HEK293 (cell line): ENCODE data around the gene LPO.
A peak's percentile ranks its signal among the peaks of the same experiment; 100 is the strongest.

Source experiments
- BCL6B ChIP-seq: fragments of 450-650 bp; formaldehyde crosslinking; IDR thresholded peaks from 2 replicates; pipeline ENCODE4 v1.5.1; 2017; ENCODE audit warnings: missing biosample characterization, missing genetic modification characterization
- KLF10 ChIP-seq: fragments of 450-650 bp; IDR thresholded peaks from 2 replicates; pipeline ENCODE4 v1.5.1; 2018; ENCODE audit warnings: missing biosample characterization, mild to moderate bottlenecking, missing genetic modification characterization
- MZF1 ChIP-seq: fragments of 450-650 bp; formaldehyde crosslinking; IDR thresholded peaks from 2 replicates; pipeline ENCODE4 v1.5.1; 2017; ENCODE audit warnings: missing biosample characterization, missing genetic modification characterization, borderline replicate concordance
- PRDM10 ChIP-seq: fragments of 450-650 bp; formaldehyde crosslinking; IDR thresholded peaks from 2 replicates; pipeline ENCODE4 v1.5.1; 2016; ENCODE audit warnings: missing biosample characterization, missing genetic modification characterization
- ZBTB48 ChIP-seq: fragments of 450-650 bp; formaldehyde crosslinking; IDR thresholded peaks from 2 replicates; pipeline ENCODE4 v1.5.1; 2016; ENCODE audit warnings: missing biosample characterization, missing genetic modification characterization
- ZNF324 ChIP-seq: fragments of 450-650 bp; formaldehyde crosslinking; IDR thresholded peaks from 2 replicates; pipeline ENCODE4 v1.5.1; 2016; ENCODE audit warnings: missing biosample characterization, missing genetic modification characterization
- ZNF366 ChIP-seq: fragments of 450-650 bp; formaldehyde crosslinking; conservative IDR thresholded peaks from 2 replicates; pipeline ENCODE4 v1.5.1; 2016; ENCODE audit warnings: missing biosample characterization, missing genetic modification characterization
- ZNF416 ChIP-seq: fragments of 450-650 bp; formaldehyde crosslinking; IDR thresholded peaks from 2 replicates; pipeline ENCODE4 v1.5.1; 2016; ENCODE audit warnings: missing biosample characterization, missing genetic modification characterization
- ZNF518A ChIP-seq: fragments of 450-650 bp; formaldehyde crosslinking; conservative IDR thresholded peaks from 2 replicates; pipeline ENCODE4 v1.5.1; 2016; ENCODE audit warnings: low read depth, missing biosample characterization, missing genetic modification characterization
- ZNF623 ChIP-seq: fragments of 450-650 bp; formaldehyde crosslinking; IDR thresholded peaks from 2 replicates; pipeline ENCODE4 v1.5.1; 2016; ENCODE audit warnings: missing biosample characterization, missing genetic modification characterization
- ZNF629 ChIP-seq: fragments of 450-650 bp; formaldehyde crosslinking; IDR thresholded peaks from 2 replicates; pipeline ENCODE4 v1.5.1; 2017; ENCODE audit warnings: missing biosample characterization, missing genetic modification characterization
- ZNF692 ChIP-seq: fragments of 450-650 bp; formaldehyde crosslinking; IDR thresholded peaks from 2 replicates; pipeline ENCODE4 v1.5.1; 2016; ENCODE audit warnings: missing biosample characterization, missing genetic modification characterization
- TF ChIP-seq, protein P1 (sequence below): fragments of 450-650 bp; formaldehyde crosslinking; IDR thresholded peaks from 2 replicates; pipeline ENCODE4 v1.5.1; 2016; ENCODE audit warnings: missing biosample characterization, missing genetic modification characterization
- TF ChIP-seq, protein P2 (sequence below): fragments of 450-650 bp; formaldehyde crosslinking; IDR thresholded peaks from 2 replicates; pipeline ENCODE4 v1.5.1; 2016; ENCODE audit warnings: missing biosample characterization, missing genetic modification characterization
- TF ChIP-seq, protein P3 (sequence below): fragments of 450-650 bp; formaldehyde crosslinking; IDR thresholded peaks from 2 replicates; pipeline ENCODE4 v1.5.1; 2016; ENCODE audit warnings: missing biosample characterization, missing genetic modification characterization
- TF ChIP-seq, protein P4 (sequence below): fragments of 450-650 bp; formaldehyde crosslinking; IDR thresholded peaks from 2 replicates; pipeline ENCODE4 v1.5.1; 2016; ENCODE audit warnings: missing biosample characterization, missing genetic modification characterization, low read depth
- TF ChIP-seq, protein P5 (sequence below): fragments of 450-650 bp; formaldehyde crosslinking; IDR thresholded peaks from 2 replicates; pipeline ENCODE4 v1.5.1; 2016; ENCODE audit warnings: missing biosample characterization, missing genetic modification characterization

Gene LPO

DNA sequence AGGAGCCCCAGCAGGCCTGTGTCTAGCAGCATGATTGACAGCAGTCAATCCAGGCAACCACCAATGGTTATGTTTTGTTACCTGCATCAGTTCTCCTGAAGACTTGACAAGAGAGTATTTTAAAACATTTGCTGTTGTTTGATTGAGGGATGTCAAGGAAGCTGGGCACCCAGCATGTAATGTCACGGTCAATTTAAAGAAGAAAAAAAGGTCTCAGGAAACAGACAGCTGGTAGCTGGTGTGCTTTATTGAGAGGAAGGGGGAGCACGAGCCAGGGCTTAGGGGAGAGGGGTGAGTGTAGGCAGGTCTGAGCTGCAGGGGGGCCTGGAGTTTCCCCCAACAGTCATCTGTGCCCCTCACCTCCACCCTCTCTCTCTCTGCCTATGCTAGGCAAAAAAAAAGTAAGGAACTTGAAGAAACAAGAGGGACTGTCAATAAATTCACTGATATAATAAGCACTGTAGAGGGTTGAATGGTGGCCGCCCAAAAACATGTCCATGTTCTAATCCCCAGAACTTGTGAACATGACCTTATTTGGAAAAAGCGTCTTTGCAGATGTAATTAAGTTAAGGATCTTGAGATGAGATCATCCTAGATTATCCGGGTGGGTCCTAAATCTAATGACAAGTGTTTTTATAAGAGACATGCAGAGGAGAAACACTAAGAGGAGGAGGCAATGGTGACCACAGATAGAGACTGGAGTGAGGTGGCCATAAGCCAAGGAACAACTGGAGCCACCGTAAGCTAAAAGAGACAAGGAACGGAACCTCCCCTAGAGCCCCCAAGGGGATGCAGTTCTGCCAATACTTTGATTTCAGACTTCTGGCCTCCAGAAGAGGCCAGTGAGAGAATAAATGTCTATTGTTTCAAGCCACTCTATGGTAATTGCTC lies 75.7 kb downstream of the LPO start (continued):
- peak; percentile 57 for TF ChIP-seq PRDM10 (tag by site-specific recombination)
- no peak; the same call in 1 of the 2 replicates for TF ChIP-seq KLF10 (tag by site-specific recombination)
- TF ChIP-seq, protein P1, sequence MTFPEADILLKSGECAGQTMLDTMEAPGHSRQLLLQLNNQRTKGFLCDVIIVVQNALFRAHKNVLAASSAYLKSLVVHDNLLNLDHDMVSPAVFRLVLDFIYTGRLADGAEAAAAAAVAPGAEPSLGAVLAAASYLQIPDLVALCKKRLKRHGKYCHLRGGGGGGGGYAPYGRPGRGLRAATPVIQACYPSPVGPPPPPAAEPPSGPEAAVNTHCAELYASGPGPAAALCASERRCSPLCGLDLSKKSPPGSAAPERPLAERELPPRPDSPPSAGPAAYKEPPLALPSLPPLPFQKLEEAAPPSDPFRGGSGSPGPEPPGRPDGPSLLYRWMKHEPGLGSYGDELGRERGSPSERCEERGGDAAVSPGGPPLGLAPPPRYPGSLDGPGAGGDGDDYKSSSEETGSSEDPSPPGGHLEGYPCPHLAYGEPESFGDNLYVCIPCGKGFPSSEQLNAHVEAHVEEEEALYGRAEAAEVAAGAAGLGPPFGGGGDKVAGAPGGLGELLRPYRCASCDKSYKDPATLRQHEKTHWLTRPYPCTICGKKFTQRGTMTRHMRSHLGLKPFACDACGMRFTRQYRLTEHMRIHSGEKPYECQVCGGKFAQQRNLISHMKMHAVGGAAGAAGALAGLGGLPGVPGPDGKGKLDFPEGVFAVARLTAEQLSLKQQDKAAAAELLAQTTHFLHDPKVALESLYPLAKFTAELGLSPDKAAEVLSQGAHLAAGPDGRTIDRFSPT = peak; percentile 48; the same call in 1 of the 2 replicates
- TF ChIP-seq BCL6B = no peak
- TF ChIP-seq MZF1 = peak; percentile 73; the same call in 1 of the 2 replicates
- TF ChIP-seq, protein P2, sequence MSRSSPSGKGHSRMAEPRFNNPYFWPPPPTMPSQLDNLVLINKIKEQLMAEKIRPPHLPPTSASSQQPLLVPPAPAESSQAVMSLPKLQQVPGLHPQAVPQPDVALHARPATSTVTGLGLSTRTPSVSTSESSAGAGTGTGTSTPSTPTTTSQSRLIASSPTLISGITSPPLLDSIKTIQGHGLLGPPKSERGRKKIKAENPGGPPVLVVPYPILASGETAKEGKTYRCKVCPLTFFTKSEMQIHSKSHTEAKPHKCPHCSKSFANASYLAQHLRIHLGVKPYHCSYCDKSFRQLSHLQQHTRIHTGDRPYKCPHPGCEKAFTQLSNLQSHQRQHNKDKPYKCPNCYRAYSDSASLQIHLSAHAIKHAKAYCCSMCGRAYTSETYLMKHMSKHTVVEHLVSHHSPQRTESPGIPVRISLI (tag by site-specific recombination) = peak; percentile 31; the same call in 1 of the 2 replicates
- TF ChIP-seq ZNF416 (tag by site-specific recombination) = no peak
- TF ChIP-seq ZNF629 (tag by site-specific recombination) = peak; percentile 58
- peak; percentile 40; the same call in 1 of the 2 replicates for TF ChIP-seq ZNF518A (tag by site-specific recombination)
- peak; percentile 94 for TF ChIP-seq ZBTB48
- TF ChIP-seq, protein P3, sequence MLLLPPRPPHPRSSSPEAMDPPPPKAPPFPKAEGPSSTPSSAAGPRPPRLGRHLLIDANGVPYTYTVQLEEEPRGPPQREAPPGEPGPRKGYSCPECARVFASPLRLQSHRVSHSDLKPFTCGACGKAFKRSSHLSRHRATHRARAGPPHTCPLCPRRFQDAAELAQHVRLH (tag by site-specific recombination) = 0 out of 2 replicates have a peak, but pooled peaks have one; percentile 17
- TF ChIP-seq ZNF623 (tag by site-specific recombination) = 0 out of 2 replicates have a peak, but pooled peaks have one; percentile 4
- peak; percentile 51; the same call in 1 of the 2 replicates for TF ChIP-seq ZNF692 (tag by site-specific recombination)
- TF ChIP-seq, protein P4, sequence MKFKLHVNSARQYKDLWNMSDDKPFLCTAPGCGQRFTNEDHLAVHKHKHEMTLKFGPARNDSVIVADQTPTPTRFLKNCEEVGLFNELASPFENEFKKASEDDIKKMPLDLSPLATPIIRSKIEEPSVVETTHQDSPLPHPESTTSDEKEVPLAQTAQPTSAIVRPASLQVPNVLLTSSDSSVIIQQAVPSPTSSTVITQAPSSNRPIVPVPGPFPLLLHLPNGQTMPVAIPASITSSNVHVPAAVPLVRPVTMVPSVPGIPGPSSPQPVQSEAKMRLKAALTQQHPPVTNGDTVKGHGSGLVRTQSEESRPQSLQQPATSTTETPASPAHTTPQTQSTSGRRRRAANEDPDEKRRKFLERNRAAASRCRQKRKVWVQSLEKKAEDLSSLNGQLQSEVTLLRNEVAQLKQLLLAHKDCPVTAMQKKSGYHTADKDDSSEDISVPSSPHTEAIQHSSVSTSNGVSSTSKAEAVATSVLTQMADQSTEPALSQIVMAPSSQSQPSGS = peak; percentile 70; the same call in 1 of the 2 replicates
- TF ChIP-seq ZNF366 (tag by site-specific recombination) = peak; percentile 64
- TF ChIP-seq, protein P5, sequence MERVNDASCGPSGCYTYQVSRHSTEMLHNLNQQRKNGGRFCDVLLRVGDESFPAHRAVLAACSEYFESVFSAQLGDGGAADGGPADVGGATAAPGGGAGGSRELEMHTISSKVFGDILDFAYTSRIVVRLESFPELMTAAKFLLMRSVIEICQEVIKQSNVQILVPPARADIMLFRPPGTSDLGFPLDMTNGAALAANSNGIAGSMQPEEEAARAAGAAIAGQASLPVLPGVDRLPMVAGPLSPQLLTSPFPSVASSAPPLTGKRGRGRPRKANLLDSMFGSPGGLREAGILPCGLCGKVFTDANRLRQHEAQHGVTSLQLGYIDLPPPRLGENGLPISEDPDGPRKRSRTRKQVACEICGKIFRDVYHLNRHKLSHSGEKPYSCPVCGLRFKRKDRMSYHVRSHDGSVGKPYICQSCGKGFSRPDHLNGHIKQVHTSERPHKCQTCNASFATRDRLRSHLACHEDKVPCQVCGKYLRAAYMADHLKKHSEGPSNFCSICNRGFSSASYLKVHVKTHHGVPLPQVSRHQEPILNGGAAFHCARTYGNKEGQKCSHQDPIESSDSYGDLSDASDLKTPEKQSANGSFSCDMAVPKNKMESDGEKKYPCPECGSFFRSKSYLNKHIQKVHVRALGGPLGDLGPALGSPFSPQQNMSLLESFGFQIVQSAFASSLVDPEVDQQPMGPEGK = peak; percentile 60; the same call in 1 of the 2 replicates
- 0 out of 2 replicates have a peak, but pooled peaks have one; percentile 51 for TF ChIP-seq ZNF324 (tag by site-specific recombination)
